ENCODE data around the gene SLC13A3. TPM values are rescaled to one million over a fixed set of nuclear protein-coding genes. Genes with fewer than 3 reads are reported as not detected.

Gene SLC13A3
- total RNA-seq, 1 donor from 2014 or later = 0.30 TPM

GRCh38 chr20:46657137-46657536 is 5.9 kb upstream of the SLC13A3 start:
- intact Hi-C loops (cut with micrococcal nuclease) = no loop called here

GRCh38 chr20:46652699-46653098 is 1.4 kb upstream of the SLC13A3 start:
- no peak for TF ChIP-seq CTCF (IDR thresholded peaks at IDR 0.05; ENCODE audit: borderline replicate concordance)
- intact Hi-C loops (cut with micrococcal nuclease) = no loop called here
- H3K36me3 ChIP-seq = no peaks in the 10 kb centered on the region
- H3K9me3 ChIP-seq (replicated peaks) = no peaks in the 10 kb centered on the region
- no peak overlapping the region for H3K27ac ChIP-seq (replicated peaks)
- H3K4me3 ChIP-seq = no peak overlapping the region
- DNase-seq = no peak
- peaks cover 56% of the 10 kb centered on the region for H3K27me3 ChIP-seq (ENCODE audit: low read depth)
- peaks cover 6% of the 10 kb centered on the region for H3K4me1 ChIP-seq

More at GRCh38 chr20:46657137-46657536, 5.9 kb upstream of the SLC13A3 start:
- Histone ChIP-seq H3K27me3 (ENCODE audit: low read depth) (peaks cover 30% of the 10 kb centered on the region), H3K9me3 (replicated peaks) (peaks cover 9% of the 10 kb centered on the region), H3K36me3 (no peaks in the 10 kb centered on the region), H3K4me1 (no peaks in the 10 kb centered on the region), H3K4me3 (no peak overlapping the region), H3K27ac (replicated peaks) (no peak overlapping the region)
- TF ChIP-seq CTCF (IDR thresholded peaks at IDR 0.05; ENCODE audit: borderline replicate concordance) = no peak
- DNase-seq = no peak

GRCh38 chr20:46650575-46651090 is 626 bp downstream of the SLC13A3 start:
- Histone ChIP-seq H3K9me3 (replicated peaks) (no peaks in the 10 kb centered on the region), H3K4me1 (peaks cover 9% of the 10 kb centered on the region), H3K27me3 (ENCODE audit: low read depth) (peaks cover 56% of the 10 kb centered on the region), H3K27ac (replicated peaks) (no peak overlapping the region), H3K36me3 (no peaks in the 10 kb centered on the region), H3K4me3 (peak overlapping the region; percentile 51)
- no peak for TF ChIP-seq CTCF (IDR thresholded peaks at IDR 0.05; ENCODE audit: borderline replicate concordance)
- intact Hi-C loops (cut with micrococcal nuclease) = no loop called here
- DNase-seq = no peak

GRCh38 chr20:46649965-46650542 is 1.2 kb downstream of the SLC13A3 start:
- Histone ChIP-seq H3K9me3 (replicated peaks) (no peaks in the 10 kb centered on the region), H3K27me3 (ENCODE audit: low read depth) (peaks cover 56% of the 10 kb centered on the region), H3K36me3 (no peaks in the 10 kb centered on the region), H3K27ac (replicated peaks) (no peak overlapping the region), H3K4me1 (peaks cover 9% of the 10 kb centered on the region), H3K4me3 (no peak overlapping the region)
- no peak for TF ChIP-seq CTCF (IDR thresholded peaks at IDR 0.05; ENCODE audit: borderline replicate concordance)
- intact Hi-C loops (cut with micrococcal nuclease) = no loop called here
- DNase-seq = no peak

- Histone ChIP-seq H3K9me3 (replicated peaks) (no peaks in the 10 kb centered on the region), H3K36me3 (no peaks in the 10 kb centered on the region), H3K27ac (replicated peaks) (no peak overlapping the region), H3K27me3 (ENCODE audit: low read depth) (peaks cover 51% of the 10 kb centered on the region), H3K4me1 (peaks cover 9% of the 10 kb centered on the region), H3K4me3 (no peak overlapping the region)
- no peak for DNase-seq
- intact Hi-C loops (cut with micrococcal nuclease) = no loop called here
- no peak for TF ChIP-seq CTCF (IDR thresholded peaks at IDR 0.05; ENCODE audit: borderline replicate concordance)
These were observed 1.7 kb downstream of the SLC13A3 start for GRCh38 chr20:46649650-46649949.

Measured in left ventricle myocardium inferior (tissue), 1 donor.